Fibroblast of skin of scalp (primary cell): ENCODE measurements around the gene BTBD16. TPM values are rescaled to one million over a fixed set of nuclear protein-coding genes. Genes with fewer than 3 reads are reported as not detected.

Source experiments
- DNase-seq: peaks from one replicate; pipeline ENCODE4 v3.0.0-alpha.2; 2013
- polyA plus RNA-seq, 2 experiments: library from polyadenylated mRNA; unstranded; fragments of 120-200 nt; gene quantifications; one replicate each; pipeline ENCODE4 v1.2.1, GENCODE V29; 2013; ENCODE audit not compliant: insufficient read length in 2 of 2

The BTBD16 gene
- polyA plus RNA-seq (2013, experiment 1 of 2; ENCODE audit: insufficient read length) = not detected
- not detected for polyA plus RNA-seq (2013, experiment 2 of 2; ENCODE audit: insufficient read length)

- no peak for DNase-seq
These were observed at the start of gene BTBD16 for GRCh38 chr10:122271076-122271475. TSS of gene BTBD16 (plus strand) at chr10:122271296. CDS start at chr10:122275082, 3,786 bp downstream.

- no peak for DNase-seq
These were observed 49.1 kb upstream of the BTBD16 start for GRCh38 chr10:122221958-122222357.

GRCh38 chr10:122222638-122223037 is 48.5 kb upstream of the BTBD16 start:
- no peak for DNase-seq

GRCh38 chr10:122224159-122224558 is 46.9 kb upstream of the BTBD16 start:
- DNase-seq = no peak

GRCh38 chr10:122225330-122225729 is 45.8 kb upstream of the BTBD16 start:
- DNase-seq = no peak

GRCh38 chr10:122227754-122228153 is 43.3 kb upstream of the BTBD16 start:
- no peak for DNase-seq

- no peak for DNase-seq
These were observed 41.4 kb upstream of the BTBD16 start for GRCh38 chr10:122229666-122230065.

GRCh38 chr10:122230222-122230621 is 40.9 kb upstream of the BTBD16 start:
- DNase-seq = no peak

GRCh38 chr10:122232769-122233168 is 38.3 kb upstream of the BTBD16 start:
- DNase-seq = peak; percentile 79

- no peak for DNase-seq
These were observed 37.2 kb upstream of the BTBD16 start for GRCh38 chr10:122233857-122234348.

- DNase-seq = no peak
These were observed 36.7 kb upstream of the BTBD16 start for GRCh38 chr10:122234416-122234815.

- DNase-seq = no peak
These were observed 34.3 kb upstream of the BTBD16 start for GRCh38 chr10:122236690-122237306.

GRCh38 chr10:122237331-122237990 is 33.6 kb upstream of the BTBD16 start:
- no peak for DNase-seq

- DNase-seq = peak; percentile 24
These were observed 31.4 kb upstream of the BTBD16 start for GRCh38 chr10:122239578-122240257.

- DNase-seq = no peak
These were observed 30.7 kb upstream of the BTBD16 start for GRCh38 chr10:122240401-122240800.

- DNase-seq = no peak
These were observed 29.3 kb upstream of the BTBD16 start for GRCh38 chr10:122241836-122242235.

GRCh38 chr10:122243550-122243949 is 27.5 kb upstream of the BTBD16 start:
- DNase-seq = no peak

- DNase-seq = no peak
These were observed 26.8 kb upstream of the BTBD16 start for GRCh38 chr10:122244001-122244975.

- no peak for DNase-seq
These were observed 26.0 kb upstream of the BTBD16 start for GRCh38 chr10:122245136-122245535.

GRCh38 chr10:122245897-122246296 is 25.2 kb upstream of the BTBD16 start:
- DNase-seq = no peak

GRCh38 chr10:122246830-122247520 is 24.1 kb upstream of the BTBD16 start:
- no peak for DNase-seq
